Measurements from ENCODE around the gene IDS.
"Not testable (repeated sequence)": the region's sequence is repeated elsewhere in the genome, so short reads cannot be mapped to it uniquely, and the experiment has no call there.

IDS gene

DNA sequence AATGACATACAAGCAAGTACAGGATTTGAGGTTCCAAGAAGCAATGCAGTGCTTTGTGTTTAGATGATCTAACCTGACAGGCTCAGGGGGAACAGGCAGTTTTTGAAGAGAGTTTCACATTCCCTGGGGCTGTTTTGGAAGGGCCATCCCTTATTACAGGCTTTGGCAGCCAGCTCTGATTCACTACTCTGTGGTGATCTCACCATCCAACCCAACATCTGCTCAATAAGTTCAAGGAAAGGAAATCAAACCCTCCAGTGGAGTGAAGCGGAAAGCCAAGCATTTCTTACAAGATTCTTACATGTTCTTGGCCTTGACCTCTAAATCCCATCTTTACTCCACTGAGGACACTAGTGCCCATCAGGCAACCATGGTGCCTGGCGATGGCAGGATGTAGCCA lies 7.5 kb downstream of the IDS start:
- DNase-seq (ENCODE audit: low read depth): no peak

GRCh38 chrX:149497054-149497453 lies 8.1 kb downstream of the IDS start:
- no peak for DNase-seq (ENCODE audit: low read depth)

DNA sequence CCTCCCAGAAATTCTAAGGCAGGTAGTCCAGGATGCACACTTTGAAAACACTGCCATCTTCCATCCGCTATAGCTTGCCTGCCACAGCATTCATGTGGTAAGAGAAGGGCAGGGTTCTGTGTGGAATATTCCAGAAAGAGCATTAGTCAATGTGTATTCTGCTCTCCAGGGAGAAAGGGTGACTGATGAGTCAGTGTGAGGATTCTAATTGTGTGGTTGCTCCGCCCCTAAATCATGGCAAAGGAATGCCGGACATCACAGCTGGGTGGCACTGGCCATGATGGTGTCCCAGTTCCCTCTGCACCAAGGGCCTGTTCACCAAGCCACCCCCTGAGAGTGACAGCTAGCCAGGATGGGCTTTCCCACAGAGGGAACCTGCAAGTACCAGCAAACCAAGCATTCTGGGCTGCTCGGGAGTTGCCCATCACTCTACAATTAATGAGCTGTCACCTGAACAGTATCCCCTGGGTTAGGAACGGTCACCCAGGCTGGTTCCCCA lies 9.5 kb downstream of the IDS start:
- no peak for DNase-seq (ENCODE audit: low read depth)

GRCh38 chrX:149494844-149495565 lies 10.1 kb downstream of the IDS start:
- no peak for DNase-seq (ENCODE audit: low read depth)

DNA sequence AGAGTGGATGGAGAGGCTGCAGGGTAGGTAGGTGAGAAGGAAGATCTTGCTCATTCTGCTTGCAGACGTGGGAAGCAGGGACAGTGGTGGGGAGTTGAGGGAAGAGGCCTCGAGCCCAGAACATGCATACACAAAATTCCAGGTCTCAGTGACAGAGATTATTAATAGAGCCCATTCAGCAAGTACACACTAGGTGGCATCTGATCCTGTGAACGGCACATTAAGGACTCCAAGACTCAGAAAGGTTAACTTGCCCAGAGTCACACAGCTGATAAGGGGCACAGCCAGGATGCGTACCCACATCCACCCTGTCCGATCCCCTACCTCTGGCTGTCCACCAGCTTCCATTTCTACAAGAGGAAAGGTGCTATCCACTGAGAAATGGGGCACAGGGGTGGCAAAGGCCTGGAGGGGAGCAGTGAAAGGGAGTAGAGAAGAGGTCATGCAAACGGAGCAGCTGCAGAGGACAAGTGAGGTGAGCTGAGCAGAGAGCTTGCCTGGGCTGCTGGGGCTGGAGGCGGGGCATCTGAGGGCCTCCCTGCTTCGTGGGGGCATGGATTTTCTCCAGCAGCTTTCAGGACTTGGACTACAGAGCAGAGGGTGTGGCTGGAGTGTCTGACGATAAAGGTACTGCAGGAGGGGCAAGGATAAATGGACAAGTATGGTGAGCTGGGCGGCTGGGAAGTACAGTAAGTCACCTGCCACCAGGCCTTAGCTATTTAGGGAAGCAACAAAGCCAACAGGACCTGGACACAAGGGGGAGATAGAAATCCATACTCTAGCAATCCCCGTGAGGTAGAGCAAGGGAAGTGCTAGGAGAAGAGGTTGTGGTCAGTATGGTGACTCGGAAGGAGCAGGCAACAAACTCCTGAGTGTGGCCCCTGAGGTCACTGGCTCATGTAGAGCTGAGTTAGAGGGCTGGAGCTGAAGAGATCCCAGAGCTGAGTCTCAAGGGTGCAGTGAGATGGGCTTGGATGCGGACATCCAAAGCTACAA lies 11.2 kb downstream of the IDS start:
- DNase-seq (ENCODE audit: low read depth): no peak

DNA sequence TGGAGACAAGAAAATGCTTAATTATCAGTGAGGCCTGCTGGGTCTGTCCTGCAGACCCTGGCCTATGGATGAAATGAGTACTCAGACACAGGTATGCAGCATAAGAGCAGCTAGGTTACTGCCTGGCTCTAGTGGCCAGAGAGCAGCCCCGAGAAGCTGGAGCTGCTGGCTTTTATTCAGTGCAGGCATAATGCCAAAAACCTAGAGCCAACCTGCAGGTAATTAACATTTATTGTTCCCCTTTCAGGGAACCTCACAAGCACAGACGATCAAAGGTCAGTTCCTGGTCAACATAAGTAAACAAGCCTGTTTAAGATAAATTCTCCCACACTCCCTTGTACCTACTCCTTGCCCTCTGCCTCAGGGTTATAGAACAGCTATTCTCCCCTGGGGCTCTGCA lies 13.3 kb downstream of the IDS start:
- no peak for DNase-seq (ENCODE audit: low read depth)

GRCh38 chrX:149490100-149490499 lies 15.0 kb downstream of the IDS start:
- DNase-seq (ENCODE audit: low read depth): no peak

GRCh38 chrX:149488411-149489052 lies 16.6 kb downstream of the IDS start:
- not testable (repeated sequence) for DNase-seq (ENCODE audit: low read depth)

- DNase-seq (ENCODE audit: low read depth): not testable (repeated sequence)
These were observed 17.1 kb downstream of the IDS start for GRCh38 chrX:149488008-149488407.

- no peak for DNase-seq (ENCODE audit: low read depth)
These were observed 17.8 kb downstream of the IDS start for GRCh38 chrX:149487292-149487691.

- no peak for DNase-seq (ENCODE audit: low read depth)
These were observed 28.6 kb downstream of the IDS start for GRCh38 chrX:149476513-149476912.

GRCh38 chrX:149473966-149474365 lies 31.1 kb downstream of the IDS start:
- no peak for DNase-seq (ENCODE audit: low read depth)

DNA sequence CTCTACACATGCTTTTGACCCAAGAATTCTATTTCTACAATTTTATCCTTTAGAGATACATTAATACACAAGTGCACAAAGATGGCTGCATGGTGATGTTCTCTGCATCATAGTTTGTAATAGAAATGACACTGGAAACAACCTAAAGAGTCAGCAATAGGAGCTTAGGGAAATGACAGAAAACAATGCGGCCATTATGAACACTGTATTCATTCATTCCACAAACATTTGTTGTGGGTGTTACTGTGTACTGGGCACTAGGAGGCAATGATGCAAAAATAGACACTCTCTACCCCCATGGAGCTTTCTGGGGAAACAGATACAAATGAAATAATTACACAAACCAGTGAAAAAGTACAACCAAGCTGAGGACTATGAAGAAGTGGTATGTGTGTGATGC lies 32.0 kb downstream of the IDS start:
- no peak for DNase-seq (ENCODE audit: low read depth)

- DNase-seq (ENCODE audit: low read depth): no peak
These were observed 32.5 kb downstream of the IDS start for GRCh38 chrX:149472625-149473024.

DNA sequence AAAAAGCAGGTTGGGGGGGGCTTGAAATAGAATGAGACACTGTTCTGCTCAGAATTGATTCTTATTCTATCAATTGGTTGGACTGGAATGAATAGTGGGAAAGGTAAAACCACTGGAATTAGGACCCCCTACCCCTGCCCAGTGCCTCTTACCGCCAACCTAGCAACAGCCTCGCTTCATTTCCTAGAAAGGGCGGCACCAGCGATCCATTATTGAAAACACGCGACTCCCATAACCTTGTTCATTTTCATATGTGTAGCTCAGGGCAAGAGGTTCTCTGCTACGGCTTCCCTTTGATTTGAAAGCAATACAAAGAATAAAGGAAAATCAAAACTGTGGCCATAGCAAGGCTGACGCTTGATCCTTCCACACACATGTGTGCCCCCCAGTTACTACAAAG lies 33.7 kb downstream of the IDS start:
- no peak for DNase-seq (ENCODE audit: low read depth)

DNA sequence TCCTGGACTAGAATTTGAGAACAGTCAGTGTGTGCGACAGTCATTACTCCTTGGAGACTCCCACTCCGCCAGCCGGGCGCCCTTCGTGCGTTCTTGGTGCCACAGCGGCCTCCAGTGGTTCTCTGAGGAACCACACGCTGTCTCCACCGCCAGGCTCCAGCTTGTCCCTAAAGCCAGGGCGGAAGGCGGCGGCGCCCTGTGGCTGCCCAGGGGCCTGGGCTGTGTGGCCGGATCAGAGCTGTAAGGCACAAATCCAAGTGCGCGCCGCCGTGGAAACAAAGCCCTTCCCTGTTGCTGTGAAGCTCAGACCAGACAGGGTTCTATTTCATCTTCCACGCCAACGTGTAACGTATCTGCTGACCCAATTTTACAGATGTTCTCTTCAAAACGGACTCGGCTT lies 34.2 kb downstream of the IDS start:
- peak; percentile 20 for DNase-seq (ENCODE audit: low read depth)

DNA sequence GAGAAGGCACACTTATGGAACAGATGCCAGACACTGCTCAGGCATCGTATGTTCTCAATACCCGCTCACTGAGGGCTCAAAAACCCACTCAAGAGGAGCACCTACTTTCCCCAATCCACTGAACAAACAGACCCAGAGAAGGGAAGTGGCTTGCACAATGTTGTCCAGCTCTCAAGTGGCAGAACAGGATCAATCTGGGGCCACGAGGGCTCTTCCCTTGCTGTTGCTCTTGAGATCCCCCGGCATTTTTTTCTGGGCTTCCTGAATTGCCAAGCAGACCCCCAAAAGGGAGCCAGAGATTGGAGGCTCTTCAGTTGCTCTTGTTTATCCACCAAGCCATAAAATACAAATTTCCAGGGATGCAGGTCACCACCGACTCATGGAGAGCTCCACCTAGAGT lies 35.7 kb downstream of the IDS start:
- no peak for DNase-seq (ENCODE audit: low read depth)

DNA sequence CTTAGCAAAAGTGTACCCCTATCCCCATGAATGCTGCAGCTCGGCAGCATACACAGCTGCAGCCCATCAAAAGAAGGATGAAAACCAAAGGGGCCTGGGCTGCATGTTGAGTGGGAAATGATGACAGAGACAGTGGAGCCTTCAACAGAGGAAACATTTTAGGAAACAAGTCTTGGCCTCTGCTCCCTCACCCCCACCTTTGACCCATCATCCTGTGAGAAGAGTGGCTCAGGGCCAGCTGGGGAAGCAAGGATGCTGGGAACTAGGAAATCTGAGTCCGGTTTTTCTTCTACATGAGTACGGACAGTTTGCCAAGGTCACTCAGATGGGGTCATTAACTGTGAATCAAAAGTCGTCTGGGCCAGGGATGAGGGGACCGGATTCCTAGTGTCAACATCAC lies 37.2 kb downstream of the IDS start:
- no peak for DNase-seq (ENCODE audit: low read depth)

- DNase-seq (ENCODE audit: low read depth): no peak
These were observed 37.6 kb downstream of the IDS start for GRCh38 chrX:149467461-149467860.

DNA sequence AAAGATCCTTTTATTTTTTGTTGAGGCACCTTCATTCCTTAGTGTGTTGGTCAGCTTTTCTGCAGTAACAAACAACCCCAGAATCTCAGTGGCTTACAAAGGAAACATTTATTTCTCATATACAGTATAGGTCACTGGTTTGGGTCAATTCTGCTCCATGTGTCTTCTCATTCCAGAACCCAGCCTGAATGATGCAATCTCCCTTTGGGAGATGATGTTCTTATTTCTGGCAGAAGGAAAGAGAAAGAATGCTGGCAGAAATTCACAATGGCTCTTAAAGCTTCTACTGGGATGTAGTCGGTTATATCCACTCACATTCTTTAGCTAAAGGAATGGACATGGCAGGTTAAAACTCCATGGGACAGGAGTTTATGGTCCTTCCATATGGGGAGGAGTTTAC lies 42.3 kb downstream of the IDS start:
- no peak for DNase-seq (ENCODE audit: low read depth)

GRCh38 chrX:149461746-149462145 lies 43.4 kb downstream of the IDS start:
- no peak for DNase-seq (ENCODE audit: low read depth)

DNA sequence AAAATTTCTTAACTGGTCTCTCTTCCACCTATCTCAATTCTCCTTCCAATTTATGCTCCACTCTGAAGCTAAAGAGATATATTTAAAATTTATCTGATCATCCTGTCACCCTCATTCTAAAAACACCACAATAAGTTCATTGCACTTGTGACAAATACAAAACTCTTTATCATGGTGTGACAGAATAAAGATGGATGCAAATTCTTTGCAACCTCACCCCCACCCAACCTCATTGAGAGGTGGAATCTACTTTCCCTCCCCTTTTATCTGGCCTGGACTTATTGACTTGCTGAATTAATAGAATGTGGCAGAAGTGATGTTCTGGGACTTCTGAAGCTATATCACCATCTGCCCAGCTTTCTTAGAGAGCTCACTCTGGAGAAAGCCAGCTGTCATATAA lies 46.5 kb downstream of the IDS start:
- DNase-seq (ENCODE audit: low read depth): no peak
